ENCODE measurements around the gene MSL3.

DNA sequence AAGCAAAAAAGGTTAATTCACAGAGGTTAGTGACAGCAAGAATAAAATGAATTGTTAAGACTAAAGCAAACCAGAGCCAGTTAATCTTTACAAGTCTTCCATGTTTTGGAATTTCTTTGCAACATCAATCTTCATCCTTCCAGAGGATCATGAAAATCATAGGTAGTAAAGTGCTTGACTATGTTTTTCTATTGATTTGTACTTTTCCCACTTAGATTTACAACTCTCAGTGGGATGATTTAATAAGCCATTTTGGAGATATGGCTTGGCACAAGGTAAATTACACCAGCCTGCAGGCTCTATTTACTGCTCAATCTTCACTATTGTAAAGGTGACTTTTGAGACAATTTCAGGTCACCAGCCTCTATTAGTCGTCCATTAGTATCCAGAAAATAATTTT lies 26.5 kb downstream of the MSL3 start:
- TF ChIP-seq, protein P1, sequence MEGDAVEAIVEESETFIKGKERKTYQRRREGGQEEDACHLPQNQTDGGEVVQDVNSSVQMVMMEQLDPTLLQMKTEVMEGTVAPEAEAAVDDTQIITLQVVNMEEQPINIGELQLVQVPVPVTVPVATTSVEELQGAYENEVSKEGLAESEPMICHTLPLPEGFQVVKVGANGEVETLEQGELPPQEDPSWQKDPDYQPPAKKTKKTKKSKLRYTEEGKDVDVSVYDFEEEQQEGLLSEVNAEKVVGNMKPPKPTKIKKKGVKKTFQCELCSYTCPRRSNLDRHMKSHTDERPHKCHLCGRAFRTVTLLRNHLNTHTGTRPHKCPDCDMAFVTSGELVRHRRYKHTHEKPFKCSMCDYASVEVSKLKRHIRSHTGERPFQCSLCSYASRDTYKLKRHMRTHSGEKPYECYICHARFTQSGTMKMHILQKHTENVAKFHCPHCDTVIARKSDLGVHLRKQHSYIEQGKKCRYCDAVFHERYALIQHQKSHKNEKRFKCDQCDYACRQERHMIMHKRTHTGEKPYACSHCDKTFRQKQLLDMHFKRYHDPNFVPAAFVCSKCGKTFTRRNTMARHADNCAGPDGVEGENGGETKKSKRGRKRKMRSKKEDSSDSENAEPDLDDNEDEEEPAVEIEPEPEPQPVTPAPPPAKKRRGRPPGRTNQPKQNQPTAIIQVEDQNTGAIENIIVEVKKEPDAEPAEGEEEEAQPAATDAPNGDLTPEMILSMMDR (IDR thresholded peaks at IDR 0.05) = no peak
- TF ChIP-seq, protein P2, sequence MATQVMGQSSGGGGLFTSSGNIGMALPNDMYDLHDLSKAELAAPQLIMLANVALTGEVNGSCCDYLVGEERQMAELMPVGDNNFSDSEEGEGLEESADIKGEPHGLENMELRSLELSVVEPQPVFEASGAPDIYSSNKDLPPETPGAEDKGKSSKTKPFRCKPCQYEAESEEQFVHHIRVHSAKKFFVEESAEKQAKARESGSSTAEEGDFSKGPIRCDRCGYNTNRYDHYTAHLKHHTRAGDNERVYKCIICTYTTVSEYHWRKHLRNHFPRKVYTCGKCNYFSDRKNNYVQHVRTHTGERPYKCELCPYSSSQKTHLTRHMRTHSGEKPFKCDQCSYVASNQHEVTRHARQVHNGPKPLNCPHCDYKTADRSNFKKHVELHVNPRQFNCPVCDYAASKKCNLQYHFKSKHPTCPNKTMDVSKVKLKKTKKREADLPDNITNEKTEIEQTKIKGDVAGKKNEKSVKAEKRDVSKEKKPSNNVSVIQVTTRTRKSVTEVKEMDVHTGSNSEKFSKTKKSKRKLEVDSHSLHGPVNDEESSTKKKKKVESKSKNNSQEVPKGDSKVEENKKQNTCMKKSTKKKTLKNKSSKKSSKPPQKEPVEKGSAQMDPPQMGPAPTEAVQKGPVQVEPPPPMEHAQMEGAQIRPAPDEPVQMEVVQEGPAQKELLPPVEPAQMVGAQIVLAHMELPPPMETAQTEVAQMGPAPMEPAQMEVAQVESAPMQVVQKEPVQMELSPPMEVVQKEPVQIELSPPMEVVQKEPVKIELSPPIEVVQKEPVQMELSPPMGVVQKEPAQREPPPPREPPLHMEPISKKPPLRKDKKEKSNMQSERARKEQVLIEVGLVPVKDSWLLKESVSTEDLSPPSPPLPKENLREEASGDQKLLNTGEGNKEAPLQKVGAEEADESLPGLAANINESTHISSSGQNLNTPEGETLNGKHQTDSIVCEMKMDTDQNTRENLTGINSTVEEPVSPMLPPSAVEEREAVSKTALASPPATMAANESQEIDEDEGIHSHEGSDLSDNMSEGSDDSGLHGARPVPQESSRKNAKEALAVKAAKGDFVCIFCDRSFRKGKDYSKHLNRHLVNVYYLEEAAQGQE (IDR thresholded peaks at IDR 0.05; ENCODE audit: insufficient read depth in 1 of 2, low read depth in 2 of 2, low read length in 1 of 2) = no peak
- TF ChIP-seq POLR2AphosphoS5 (IDR thresholded peaks at IDR 0.05; ENCODE audit: low read depth, low read length) = no peak

All from Panc1 (cell line).